GM19455 (cell line): ENCODE results near the gene TEDC2.
A peak's percentile ranks its signal among the peaks of the same experiment; 100 is the strongest.
"Not testable (repeated sequence)": the region's sequence is repeated elsewhere in the genome, so short reads cannot be mapped to it uniquely, and the experiment has no call there.

Source experiments
- ATAC-seq: cut with Tn5 transposase; IDR thresholded peaks from one replicate; pipeline ENCODE4 v1.9.1; 2021; ENCODE audit not compliant: unreplicated experiment

Gene TEDC2

DNA sequence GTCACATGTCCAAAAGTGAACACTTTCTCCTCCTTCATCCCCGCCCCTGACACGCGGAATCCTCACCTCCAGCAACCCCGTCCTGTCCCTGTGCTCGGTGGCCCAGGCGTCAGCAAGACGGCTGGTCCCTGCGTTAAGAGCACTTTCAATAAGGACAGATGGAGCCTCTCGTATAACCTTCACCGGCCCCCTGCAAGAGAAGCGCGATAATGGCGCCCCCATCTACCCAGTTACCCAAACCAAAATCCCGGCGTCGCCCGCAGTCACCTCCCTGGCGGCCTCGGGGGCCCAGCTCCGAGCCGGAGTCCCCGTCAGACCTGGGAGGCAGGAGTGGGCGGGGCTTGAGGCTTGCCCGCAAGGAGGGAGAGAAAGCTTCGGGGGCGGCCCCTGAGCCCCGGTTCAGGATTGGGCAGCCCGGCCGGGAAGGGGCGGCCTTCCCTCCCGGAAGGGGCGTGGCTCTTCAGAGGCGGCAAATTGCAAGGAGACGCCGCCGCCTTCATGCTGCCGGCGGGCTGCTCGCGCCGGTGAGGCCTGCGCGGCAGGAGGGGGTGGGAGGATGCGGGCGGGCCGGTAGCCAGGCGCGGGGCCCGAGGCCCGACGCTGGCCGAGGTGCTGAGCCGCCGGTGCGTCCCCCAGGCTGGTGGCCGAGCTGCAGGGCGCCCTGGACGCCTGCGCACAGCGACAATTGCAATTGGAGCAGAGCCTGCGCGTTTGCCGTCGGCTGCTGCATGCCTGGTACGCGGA lies at the start of gene TEDC2:
TSS of gene TEDC2 (plus strand) at position 463 of the 744 bp plus-strand sequence. CDS start at position 499, 36 bp downstream.
- peak; percentile 89 for ATAC-seq

DNA sequence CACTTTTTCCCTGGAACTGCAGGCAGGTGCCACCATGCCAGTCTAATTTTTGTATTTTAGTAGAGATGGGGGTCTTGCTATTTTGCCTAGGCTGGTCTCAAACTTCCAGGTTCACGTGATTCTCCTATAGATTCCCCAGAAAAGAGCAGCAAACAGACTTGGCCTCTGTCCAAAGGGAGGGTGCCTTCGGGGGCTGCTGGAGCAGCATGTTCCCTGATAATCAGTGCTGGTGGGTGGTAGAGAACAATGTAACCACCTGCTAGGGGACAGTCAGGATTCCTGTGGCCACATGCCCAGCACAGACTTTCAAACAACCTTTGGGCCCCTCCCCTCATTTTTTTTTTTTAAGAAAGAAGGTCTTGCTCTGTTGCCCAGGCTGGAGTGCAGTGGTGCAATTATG lies 44.8 kb upstream of the TEDC2 start:
- ATAC-seq: no peak

GRCh38 chr16:2420035-2420434 lies 39.9 kb upstream of the TEDC2 start:
- no peak for ATAC-seq

DNA sequence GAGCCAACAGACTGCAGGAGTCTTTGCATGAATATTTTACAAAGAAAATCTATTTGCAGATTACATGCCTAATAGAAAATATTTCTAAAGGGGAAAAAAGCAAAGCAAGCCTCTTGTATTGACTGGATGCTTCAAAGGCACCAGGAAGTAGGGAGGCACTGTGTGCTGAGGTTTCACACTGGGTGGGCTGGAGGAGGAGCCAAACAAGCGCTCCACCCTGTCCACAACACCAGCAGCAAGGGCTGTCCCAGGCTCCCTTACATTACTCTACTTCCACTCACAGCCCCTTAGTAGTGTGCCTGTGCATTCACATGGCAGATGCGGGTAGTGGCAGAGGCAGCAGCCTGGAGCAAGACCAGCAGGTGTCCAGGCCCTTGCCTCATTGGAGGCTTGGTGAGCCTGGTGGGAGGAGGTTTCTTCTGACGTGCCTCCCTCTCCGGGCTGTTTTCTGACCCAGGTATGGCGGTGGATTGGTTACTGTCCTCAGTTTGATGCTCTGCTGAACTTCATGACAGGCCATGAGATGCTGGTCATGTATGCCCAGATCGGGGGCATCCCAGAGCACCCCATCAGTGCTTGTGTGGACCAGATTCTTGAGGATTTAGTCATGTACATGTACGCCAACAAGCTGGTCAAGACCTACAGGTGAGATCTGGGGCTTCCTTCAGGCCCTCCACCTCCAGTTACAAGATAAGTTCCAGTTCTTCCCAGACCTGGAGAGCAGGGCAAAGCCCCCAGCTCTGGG lies 37.6 kb upstream of the TEDC2 start:
- no peak for ATAC-seq

DNA sequence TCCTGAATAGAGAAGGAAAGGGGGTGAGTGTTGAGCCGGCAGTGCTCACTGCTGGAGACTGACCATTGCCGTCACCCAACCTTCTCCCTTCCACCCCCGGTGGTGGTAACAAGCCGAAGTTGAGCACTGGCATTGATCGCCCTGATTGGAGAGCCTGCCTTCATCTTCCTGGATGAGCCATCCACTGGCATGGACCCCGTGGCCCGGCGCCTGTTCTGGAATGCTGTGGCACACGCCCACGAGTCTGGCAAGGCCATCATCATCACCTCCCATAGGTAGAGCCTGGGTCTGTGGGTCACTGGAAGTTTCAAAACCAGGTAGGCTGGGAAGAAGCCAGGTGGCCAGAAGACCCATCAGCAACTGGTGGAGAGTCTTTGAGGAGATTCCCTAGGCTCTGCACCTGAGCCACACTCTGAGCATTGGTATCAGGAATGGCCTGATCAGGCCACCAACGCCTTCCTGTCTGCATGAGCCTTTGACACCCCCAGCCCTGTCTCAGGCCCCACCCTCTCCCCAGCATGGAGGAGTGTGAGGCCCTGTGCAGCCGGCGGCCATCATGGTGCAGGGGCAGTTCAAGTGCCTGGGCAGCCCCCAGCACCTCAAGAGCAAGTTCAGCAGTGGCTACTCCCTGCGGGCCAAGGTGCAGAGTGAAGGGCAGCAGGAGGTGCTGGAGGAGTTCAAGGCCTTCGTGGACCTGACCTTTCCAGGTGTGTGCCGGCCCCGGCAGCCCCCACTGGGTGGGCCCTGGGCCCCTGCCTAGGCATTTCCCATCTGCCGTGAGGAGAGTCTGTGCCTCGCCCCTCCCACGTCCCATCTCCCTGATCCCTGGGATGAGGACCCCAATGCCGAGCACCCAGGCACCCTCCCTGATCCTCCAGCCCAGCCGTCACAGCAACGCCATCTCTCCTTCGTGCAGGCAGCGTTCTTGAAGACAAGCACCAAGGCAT lies 35.6 kb upstream of the TEDC2 start:
- no peak for ATAC-seq

DNA sequence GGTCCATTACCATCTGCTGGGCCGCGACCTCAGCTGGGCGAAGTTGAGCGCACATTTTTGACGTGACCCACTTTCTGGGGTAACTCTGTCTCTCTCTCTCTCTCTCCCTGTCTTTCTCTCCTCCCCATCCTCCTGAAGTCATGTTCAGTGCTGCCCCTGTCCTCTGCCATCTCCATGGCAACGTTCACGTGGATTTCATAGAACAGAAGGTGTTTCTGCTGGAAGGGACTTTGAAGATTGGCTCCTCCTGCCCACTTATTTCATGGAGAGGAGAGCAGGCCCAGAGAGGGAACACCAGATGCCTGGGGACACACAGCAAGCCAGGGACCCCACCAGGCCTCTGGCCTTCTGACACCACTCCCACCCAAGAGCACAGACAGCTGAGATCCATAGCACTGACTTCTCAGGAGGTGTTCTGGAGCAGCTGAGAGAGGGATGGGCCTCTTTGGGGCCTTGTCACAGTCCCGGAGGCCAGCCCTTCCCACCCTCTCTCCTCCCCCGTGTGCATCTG lies 34.8 kb upstream of the TEDC2 start:
- no peak for ATAC-seq

- ATAC-seq: no peak
Observed at GRCh38 chr16:2425825-2426430, 34.0 kb upstream of the TEDC2 start.

DNA sequence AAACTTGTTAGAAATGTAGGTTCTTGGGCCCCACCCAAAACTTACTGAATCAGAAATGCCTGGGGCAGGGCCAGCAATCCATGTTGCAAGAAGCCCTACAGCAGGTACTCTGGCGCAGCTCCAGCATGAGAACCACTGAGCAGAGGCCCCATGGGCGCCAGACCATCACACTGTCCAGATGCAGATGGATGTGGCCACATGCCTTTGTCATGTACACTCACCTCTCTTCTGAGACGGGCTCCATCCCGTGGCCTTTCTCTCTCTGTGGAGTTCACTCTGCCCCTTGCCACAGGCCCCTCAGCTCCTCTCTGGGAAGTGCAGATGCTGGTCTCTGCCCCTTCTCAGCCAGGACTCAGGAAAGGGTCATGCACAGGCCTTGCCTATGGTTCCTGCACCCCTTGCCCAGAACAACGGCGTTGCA lies 33.0 kb upstream of the TEDC2 start:
- ATAC-seq: no peak

DNA sequence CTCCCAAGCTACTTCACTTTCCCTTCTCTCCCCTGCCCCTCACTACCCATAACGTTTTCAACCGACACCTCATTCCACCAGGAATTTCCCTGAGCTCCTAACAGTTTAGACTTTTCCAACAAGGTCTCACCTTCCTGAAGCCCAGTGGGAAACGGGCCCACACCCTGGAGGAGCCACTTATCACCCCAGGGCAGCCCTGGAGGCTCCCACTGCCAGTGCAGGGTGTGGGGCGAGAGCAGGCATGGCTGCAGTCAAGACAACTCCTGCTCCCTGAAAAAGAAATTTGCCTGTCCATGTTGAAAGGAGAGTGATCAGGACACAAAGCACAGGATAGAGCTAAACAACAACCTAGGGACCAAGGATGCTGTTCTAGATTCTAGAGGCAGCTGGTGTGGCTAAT lies 32.4 kb upstream of the TEDC2 start:
- ATAC-seq: no peak

DNA sequence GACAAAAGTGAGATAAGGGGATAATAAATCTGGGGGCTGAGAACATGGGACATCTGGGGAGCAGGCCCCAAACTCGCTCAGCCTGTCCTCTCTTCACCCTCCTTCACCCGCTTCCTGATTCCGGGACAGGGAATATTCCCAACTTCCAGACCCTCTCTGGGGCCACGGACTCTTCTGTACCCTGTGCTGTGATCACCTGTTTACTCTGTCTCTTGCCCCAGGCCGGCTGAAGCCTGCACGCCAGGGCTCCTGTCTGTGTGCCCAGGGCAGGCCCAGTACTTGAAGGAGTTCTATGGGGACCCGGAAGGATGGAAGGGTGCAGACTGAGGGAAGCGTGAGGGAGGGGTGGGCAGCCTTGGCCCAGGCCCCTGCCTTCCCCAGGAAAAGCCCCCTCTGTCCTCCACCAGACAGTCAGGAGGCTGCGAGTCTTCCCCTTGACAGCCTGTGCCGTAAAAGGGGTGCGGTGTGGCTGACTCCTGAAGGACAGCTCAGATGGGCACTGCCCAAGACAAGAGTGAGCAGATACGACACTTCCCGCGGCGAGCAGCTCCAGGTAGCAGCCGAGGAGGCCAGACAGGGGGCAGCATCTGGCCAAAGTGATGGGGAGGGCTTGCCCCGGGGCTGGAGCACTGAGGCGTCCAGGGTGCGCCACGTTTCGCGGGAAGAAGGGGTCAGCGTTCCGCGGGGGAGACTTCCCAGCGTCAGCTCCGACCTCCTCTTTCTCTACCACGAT lies 31.7 kb upstream of the TEDC2 start:
- ATAC-seq: peak; percentile 22

DNA sequence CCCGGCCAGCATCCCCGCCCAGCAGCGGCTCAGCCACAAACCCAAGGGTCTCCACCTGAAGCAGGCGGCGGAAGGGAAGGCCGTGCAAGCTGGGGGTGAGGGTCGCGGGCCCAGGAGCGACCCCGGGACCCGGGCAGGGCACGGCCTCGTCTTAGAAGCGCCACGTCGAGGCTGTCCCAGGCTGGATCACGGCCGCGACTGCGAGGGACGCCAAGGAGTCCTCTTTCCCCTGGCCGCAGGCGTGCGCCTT lies 31.2 kb upstream of the TEDC2 start:
- ATAC-seq: no peak

DNA sequence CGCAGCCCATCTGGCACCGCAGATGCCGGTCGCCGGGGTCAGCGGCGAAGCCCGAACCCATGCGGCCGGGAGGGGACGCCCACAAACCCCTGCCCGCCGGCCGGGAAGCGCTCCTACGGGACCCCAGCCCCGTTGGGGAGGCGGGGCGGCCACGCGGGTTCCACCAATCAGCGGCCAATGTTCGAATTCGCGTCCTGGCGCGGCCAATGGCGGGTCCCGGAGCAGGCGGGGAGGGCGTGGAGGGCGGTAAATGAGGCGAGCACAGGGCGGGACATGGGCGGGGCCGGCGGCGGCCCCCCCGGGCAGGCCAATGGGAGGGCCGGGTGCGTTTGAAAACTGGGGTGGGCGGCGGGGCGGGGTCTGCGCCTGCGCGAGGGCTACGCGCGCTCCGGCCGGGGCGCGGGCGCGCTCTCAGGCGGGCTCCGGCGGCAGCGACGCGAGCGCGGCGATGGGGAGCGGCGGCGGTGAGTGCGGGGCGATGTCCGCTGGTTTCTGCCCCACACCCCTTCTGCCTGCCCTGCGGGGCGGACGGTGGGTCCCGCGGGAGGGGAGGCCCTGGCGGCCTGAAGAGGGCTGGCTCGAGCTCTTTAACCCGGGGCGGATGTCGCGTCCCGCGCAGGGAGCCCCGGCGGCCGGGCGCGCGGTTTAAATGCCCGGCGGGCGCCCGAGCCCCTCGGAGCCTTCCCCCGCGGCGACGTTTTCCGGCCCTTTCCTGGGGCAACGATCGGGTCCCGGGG lies 30.7 kb upstream of the TEDC2 start, which contains the start of gene CCNF:
TSS of gene CCNF (plus strand) at position 414 of the 737 bp plus-strand sequence. CDS start at position 449, 35 bp downstream.
- ATAC-seq: peak; percentile 82

- peak; percentile 9 for ATAC-seq
Observed at GRCh38 chr16:2429771-2430663, 29.9 kb upstream of the TEDC2 start.

GRCh38 chr16:2432286-2432685 lies 27.6 kb upstream of the TEDC2 start:
- no peak for ATAC-seq

GRCh38 chr16:2432801-2433505 lies 27.0 kb upstream of the TEDC2 start:
- no peak for ATAC-seq

DNA sequence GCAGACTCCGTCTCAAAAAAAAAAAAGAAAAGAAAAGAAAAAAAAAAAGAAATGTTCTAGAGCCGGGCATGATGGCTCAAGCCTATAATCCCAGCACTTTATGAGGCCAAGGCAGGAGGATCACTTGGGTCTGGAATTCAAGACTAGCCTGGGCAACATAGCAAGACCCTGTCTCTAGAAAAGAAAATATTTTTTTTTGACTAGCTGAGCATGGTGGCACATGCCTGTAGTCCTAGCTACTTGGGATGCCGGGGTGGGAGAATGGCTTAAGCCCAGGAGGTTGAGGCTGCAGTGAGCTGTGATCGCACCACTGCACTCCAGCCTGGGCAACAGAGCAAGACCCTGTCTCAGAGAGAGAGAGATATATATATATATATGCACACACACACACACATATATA lies 24.7 kb upstream of the TEDC2 start:
- ATAC-seq: not testable (repeated sequence)

DNA sequence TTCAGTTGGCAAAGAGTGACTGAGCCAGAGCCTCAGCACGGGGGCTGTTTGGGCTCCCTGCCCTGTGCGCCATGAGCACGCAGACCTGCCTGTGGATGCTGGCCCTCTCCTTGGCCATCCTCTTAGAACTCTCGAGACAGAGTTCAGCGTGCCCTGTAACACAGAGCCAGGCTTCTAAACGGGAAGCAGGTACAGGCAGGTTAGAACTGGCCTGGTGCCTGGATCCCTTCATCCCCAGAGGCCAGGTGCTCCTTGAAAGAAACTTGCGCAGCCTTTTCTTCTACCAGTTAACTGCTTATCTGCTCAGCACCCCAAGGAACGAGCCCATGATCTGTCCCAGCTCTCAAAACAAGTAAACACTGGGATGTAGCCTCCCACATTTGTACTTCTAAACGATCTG lies 23.8 kb upstream of the TEDC2 start:
- no peak for ATAC-seq
